ENCODE results near the gene STAT2. TPM values are rescaled to one million over a fixed set of nuclear protein-coding genes. Genes with fewer than 3 reads are reported as not detected.
A peak's percentile ranks its signal among the peaks of the same experiment; 100 is the strongest.

STAT2 gene
- total and polyA plus RNA-seq, 2 of the 4 experiments (the other 2 are of a cell fraction): 99.3 to 182 TPM

- no peak for TF ChIP-seq NFE2L2 (IDR thresholded peaks at IDR 0.05; ENCODE audit: low read depth, low read length)
These were observed 15.9 kb upstream of the STAT2 start (continued) for GRCh38 chr12:56375598-56376434.

GRCh38 chr12:56374726-56375597 lies 15.1 kb upstream of the STAT2 start:
- H3K36me3 ChIP-seq (ENCODE audit: control insufficient read depth, insufficient read depth, low read length): no peaks in the 10 kb centered on the region
- H4K5ac ChIP-seq (ENCODE audit: low read depth, low read length): no peak overlapping the region
- no peak overlapping the region for H3K27ac ChIP-seq (ENCODE audit: insufficient read depth, low read length)
- no peaks in the 10 kb centered on the region for H3K9me3 ChIP-seq (ENCODE audit: control insufficient read depth, insufficient read depth, low read length)
- no peak; the same call in 1 of the 2 replicates for ATAC-seq (ENCODE audit: low read depth)
- BruUV-seq (replicated peaks): no TSS peak
- no peaks in the 10 kb centered on the region for H4K20me1 ChIP-seq (ENCODE audit: insufficient read depth, low read length)
- no peak overlapping the region for H3K56ac ChIP-seq (ENCODE audit: extremely low read depth, insufficient read depth, low read length)
- H2AK5ac ChIP-seq (ENCODE audit: low read depth, low read length): no peak overlapping the region
- H3K4me3 ChIP-seq (ENCODE audit: insufficient read depth, low read depth, low read length): no peak overlapping the region
- no peak overlapping the region for H3K4ac ChIP-seq (ENCODE audit: low read depth, low read length)
- H3K9ac ChIP-seq (ENCODE audit: low read depth, low read length): no peak overlapping the region
- POLR2A ChIA-PET (ENCODE audit: unreplicated experiment): no interaction called here
- no peak overlapping the region for H2BK5ac ChIP-seq (ENCODE audit: low read depth, low read length, poor library complexity, severe bottlenecking)
- H3K18ac ChIP-seq (ENCODE audit: low read depth, low read length): no peak overlapping the region
- H4K91ac ChIP-seq (ENCODE audit: insufficient read depth, low read depth, low read length): no peak overlapping the region
- H3K79me1 ChIP-seq (ENCODE audit: low read depth in 1 of 2, low read length in 2 of 2): no peaks in the 10 kb centered on the region
- H3K4me2 ChIP-seq (ENCODE audit: low read depth, low read length): no peak overlapping the region
- H3K14ac ChIP-seq (replicated peaks; ENCODE audit: low read depth, low read length): no peak overlapping the region
- no peaks in the 10 kb centered on the region for H3K9me1 ChIP-seq (ENCODE audit: insufficient read depth, low read length)
- CTCF ChIA-PET: interaction anchor here (0.6 kb wide), 2 partner anchors 12 to 25 kb away, joined by 5 to 6 read pairs; no protein-coding TSS in a partner anchor
- no peak overlapping the region for H3K23ac ChIP-seq (ENCODE audit: low read depth, low read length)
- TF ChIP-seq MAZ (IDR thresholded peaks at IDR 0.05; ENCODE audit: borderline replicate concordance, low read depth, low read length): no peak
- no peak for TF ChIP-seq ELK1 (IDR thresholded peaks at IDR 0.05; ENCODE audit: borderline replicate concordance, low read depth, low read length)
- TF ChIP-seq CEBPB (IDR thresholded peaks at IDR 0.05; ENCODE audit: low read depth, low read length): no peak
- no peak for TF ChIP-seq FOS (IDR thresholded peaks at IDR 0.05; ENCODE audit: low read depth, low read length)
- TF ChIP-seq NFE2L2 (IDR thresholded peaks at IDR 0.05; ENCODE audit: low read depth, low read length): no peak
- H2AK9ac ChIP-seq (replicated peaks; ENCODE audit: low read depth, low read length, poor library complexity): no peak overlapping the region
- H4K8ac ChIP-seq (ENCODE audit: low read depth in 2 of 2, low read length in 2 of 2): no peak overlapping the region
- in situ Hi-C loops (cut with MboI; ENCODE audit: low sequenced_read_pairs) (no loop called here), dilution Hi-C loops (cut with HindIII; ENCODE audit: low sequenced_read_pairs, unreplicated experiment) (no loop called here), intact Hi-C loops (cut with micrococcal nuclease) (loop anchor here (5.0 kb wide), 1 partner anchor 87 kb away; no protein-coding TSS in a partner anchor)
- no peak overlapping the region for H2BK120ac ChIP-seq (ENCODE audit: low read depth, low read length)
- peak; percentile 9 for DNase-seq
- no peak overlapping the region for H2BK15ac ChIP-seq (ENCODE audit: low read depth, low read length)
- no peak overlapping the region for H2AFZ ChIP-seq (replicated peaks; ENCODE audit: low read length, poor library complexity)
- no peaks in the 10 kb centered on the region for H3K4me1 ChIP-seq (ENCODE audit: control insufficient read depth, insufficient read depth, low read length)
- no peak overlapping the region for H2BK20ac ChIP-seq (ENCODE audit: low read depth, low read length)
- no peaks in the 10 kb centered on the region; the same call in 1 of the 2 replicates for H3K27me3 ChIP-seq (ENCODE audit: control insufficient read depth, insufficient read depth, low read length)
- WGBS, 2 experiments (ENCODE audit: extremely low coverage in 2 of 2, insufficient read length in 1 of 2): 83% methylated on average over 1 of the region's 7 CpGs; no CpG with 5 or more reads in 1 of the 2 experiments

All from IMR-90 (cell line).